Stomach smooth muscle (tissue), 2 donors: ENCODE data around the gene FOXL2.

Experiments
- H3K27ac ChIP-seq: one replicate; pipeline ENCODE4 v1.7.0; 2013; ENCODE audit warnings: mild to moderate bottlenecking, low read length, inconsistent platforms
- H3K27me3 ChIP-seq, 2 donors: one replicate each; pipeline ENCODE4 v1.7.0; 2013; ENCODE audit warnings: low read length in 2 of 2; ENCODE audit not compliant: insufficient read depth in 2 of 2, control insufficient read depth in 1 of 2
- H3K36me3 ChIP-seq, 2 donors: one replicate each; pipeline ENCODE4 v1.7.0; 2013; ENCODE audit warnings: low read length in 2 of 2; ENCODE audit not compliant: control insufficient read depth in 2 of 2, insufficient read depth in 2 of 2
- H3K4me1 ChIP-seq: one replicate; pipeline ENCODE4 v1.7.0; 2013; ENCODE audit warnings: low read length; ENCODE audit not compliant: control insufficient read depth, insufficient read depth
- H3K4me3 ChIP-seq, 2 donors: one replicate each; pipeline ENCODE4 v1.7.0; 2013; ENCODE audit warnings: low read length in 2 of 2
- H3K9ac ChIP-seq, 2 donors: one replicate each; pipeline ENCODE4 v1.7.0; 2013; ENCODE audit warnings: low read length in 2 of 2, mild to moderate bottlenecking in 1 of 2
- H3K9me3 ChIP-seq, 2 donors: one replicate each; pipeline ENCODE4 v1.7.0; 2013; ENCODE audit warnings: low read length in 2 of 2; ENCODE audit not compliant: control insufficient read depth in 2 of 2
- donor health status: healthy.
- donor health status: Pancreatic carcinoma.

Gene FOXL2

DNA sequence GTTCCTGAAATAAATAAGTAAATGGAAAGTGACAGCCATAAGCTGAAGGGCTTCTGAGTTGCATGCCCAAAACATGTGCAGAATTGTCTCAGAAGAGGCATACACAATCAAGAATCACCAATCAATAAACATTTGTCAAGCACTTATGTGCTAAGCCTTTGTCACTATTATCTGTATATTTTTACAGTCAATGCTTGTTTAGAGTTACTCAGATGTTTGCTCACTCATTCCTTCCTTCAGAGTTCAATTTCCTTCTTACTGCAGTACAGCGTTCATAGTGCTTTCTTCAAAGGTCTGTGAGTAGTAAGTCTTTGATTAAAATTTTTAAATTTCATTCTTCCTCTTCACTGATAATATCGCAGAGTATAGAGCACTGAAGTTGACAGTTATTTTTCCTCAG lies 17.3 kb upstream of the FOXL2 start:
- H3K27me3 ChIP-seq = peaks cover 19 to 29% of the 10 kb centered on the region in 2 donors
- no peak overlapping the region for H3K27ac ChIP-seq
- H3K4me1 ChIP-seq = peaks cover 3% of the 10 kb centered on the region
- H3K9me3 ChIP-seq = peaks cover 2 to 8% of the 10 kb centered on the region in 2 donors
- H3K36me3 ChIP-seq = no peaks in the 10 kb centered on the region
- H3K9ac ChIP-seq = no peak overlapping the region
- H3K4me3 ChIP-seq = no peak overlapping the region

DNA sequence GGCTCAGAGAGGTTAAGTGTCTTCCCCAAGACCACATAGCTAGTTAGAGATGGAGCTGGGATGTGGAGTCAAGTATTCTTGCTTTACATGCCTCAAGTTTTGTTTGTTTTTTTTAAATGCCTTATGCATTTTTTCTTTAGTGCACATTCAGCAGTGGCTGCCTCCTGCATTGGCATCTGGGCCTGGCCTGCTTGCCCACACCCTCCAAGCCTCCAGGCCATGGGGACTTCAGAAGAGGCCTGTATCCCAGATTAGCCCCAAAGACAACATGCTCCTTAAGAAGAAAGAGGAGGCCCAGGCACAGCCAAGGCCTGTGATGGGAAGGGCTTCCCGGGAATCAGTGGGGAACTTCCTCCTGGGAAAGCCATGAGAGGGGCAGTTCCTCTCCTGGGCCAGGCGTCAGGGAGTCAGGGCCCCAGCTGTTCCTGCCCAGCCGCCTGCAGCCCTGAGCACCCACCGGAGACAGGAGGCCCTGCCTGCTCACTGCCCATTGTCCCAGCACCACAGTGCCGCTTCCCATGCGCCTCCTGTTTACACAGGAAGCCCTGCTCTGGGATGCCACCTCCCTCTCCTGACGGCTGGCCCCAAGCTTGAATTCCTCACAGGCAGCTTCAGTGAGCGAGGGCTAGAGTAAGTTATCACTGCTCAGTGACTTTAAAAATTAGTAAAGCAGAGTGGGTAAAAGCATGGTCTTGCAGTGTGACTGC lies 16.1 kb upstream of the FOXL2 start:
- Histone ChIP-seq H3K27me3 (peaks cover 20 to 33% of the 10 kb centered on the region in 2 donors), H3K9me3 (peaks cover 2 to 8% of the 10 kb centered on the region in 2 donors), H3K36me3 (no peaks in the 10 kb centered on the region), H3K9ac (no peak overlapping the region), H3K4me3 (no peak overlapping the region), H3K27ac (no peak overlapping the region), H3K4me1 (peaks cover 3% of the 10 kb centered on the region)

DNA sequence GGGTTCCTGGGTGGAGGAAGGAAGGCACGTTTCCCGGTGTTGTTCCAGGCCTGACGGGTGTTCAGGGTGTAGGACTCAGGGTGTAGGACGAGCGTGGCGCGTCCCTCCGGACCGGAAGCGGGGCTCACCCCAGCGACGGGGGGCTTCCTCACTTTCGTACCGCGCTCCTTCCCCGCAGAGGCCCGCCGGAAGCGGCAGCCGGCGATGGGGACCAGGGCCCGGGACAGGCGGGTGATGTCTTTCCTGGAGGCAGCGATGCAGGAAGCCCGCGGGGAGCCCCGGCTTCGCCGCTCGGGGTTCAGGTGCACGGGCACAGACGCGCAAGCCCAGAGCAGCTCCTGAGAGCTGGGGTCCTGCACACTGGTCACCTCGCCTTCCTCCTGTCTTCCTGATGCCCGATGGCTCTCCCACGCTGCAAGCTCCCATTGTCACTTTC lies 13.5 kb upstream of the FOXL2 start:
- Histone ChIP-seq H3K4me1 (peaks cover 3% of the 10 kb centered on the region), H3K36me3 (no peaks in the 10 kb centered on the region), H3K9me3 (peaks cover 0 to 8% of the 10 kb centered on the region in 2 donors), H3K27me3 (peaks cover 26 to 39% of the 10 kb centered on the region in 2 donors), H3K4me3 (no peak overlapping the region), H3K9ac (no peak overlapping the region), H3K27ac (no peak overlapping the region)

DNA sequence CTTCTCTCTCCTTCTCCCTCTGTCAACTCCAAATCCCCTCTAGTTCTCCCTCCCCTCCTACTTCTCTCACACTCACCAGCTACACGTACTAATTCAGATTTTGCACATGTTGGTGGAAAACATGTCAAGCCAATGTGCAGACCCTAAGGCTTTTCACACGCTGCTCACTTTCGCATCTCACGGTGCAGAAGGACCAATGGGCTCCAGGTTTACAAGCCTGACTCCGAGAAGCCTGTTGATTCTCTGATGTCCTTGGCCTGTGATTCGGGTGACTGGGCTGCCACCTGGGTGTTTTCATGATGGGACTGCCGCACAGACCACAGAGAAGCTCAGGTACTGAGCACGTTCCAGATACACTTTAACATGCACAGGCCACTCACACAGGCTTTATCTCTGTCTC lies 3.8 kb upstream of the FOXL2 start:
- Histone ChIP-seq H3K4me1 (peaks cover 27% of the 10 kb centered on the region), H3K9ac (no peak overlapping the region), H3K4me3 (peak overlapping the region; percentile 53 to 65), H3K9me3 (no peaks in the 10 kb centered on the region), H3K27me3 (peaks cover 55 to 75% of the 10 kb centered on the region in 2 donors), H3K36me3 (no peaks in the 10 kb centered on the region), H3K27ac (no peak overlapping the region)

DNA sequence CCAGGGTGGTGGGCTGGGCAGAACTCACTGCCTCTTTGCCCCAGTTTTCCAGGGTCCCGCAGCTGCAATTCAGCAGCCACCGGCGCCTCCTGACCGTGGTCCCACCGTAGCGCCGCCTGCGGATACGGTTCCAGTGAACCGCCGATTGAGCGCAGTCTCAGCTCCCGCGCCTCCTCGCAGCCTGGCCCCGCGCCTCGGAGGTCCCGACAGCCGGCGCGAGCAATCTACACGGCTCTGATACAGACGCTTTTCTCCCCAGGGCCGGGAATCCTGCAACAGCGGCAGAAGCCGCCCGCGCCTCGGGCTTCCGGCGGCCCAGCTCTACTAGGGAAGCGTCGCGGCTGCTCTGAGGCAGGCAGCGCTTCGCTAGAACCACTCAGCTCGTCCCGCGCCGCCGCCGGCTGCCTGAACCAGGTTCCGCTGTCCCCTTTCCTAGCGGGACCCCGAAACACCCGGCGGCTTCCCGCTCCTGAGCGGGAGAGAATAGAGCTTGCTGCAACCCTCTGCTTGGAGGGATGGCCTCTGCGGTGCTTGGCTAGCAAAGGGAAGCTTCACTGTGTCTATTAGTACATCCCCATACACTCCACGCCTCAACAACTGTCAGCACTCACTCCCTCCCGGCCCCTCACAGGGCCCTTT lies 3.2 kb upstream of the FOXL2 start:
- no peak overlapping the region for H3K9ac ChIP-seq
- peaks cover 55 to 76% of the 10 kb centered on the region in 2 donors for H3K27me3 ChIP-seq
- H3K4me3 ChIP-seq = peak overlapping the region; percentile 53 to 65
- no peaks in the 10 kb centered on the region for H3K36me3 ChIP-seq
- H3K27ac ChIP-seq = no peak overlapping the region
- H3K4me1 ChIP-seq = peaks cover 33% of the 10 kb centered on the region
- no peaks in the 10 kb centered on the region for H3K9me3 ChIP-seq

DNA sequence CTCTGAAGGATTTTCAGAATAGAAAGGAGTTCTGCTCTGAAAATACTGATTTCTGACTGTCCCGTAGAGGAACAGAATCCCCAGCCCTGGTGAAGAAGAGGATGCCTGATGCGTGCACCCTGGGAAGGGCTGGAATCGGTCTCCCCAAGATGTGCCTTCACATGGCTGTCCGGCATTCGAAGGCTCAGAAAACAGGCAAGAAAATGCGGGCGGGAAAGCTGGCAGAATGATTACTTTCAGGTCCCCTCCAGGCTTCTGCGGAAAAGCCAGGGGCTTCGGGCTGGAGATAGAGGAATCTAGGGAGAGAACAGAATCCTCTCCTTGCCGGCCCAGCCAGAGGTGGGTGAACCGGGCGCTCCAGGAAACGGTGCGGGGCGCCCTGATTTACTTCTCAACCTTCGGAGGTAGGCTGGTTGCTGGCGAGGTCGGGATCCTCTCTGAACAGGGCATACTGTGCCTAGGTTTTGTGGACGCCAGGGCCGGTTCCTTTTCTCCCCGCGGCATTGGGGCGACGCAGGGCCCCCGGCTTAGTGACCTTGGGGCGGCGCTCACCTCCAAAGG lies 2.6 kb upstream of the FOXL2 start:
- Histone ChIP-seq H3K9ac (no peak overlapping the region), H3K4me1 (peaks cover 37% of the 10 kb centered on the region), H3K4me3 (peak overlapping the region; percentile 53 to 65), H3K27ac (no peak overlapping the region), H3K9me3 (no peaks in the 10 kb centered on the region), H3K36me3 (no peaks in the 10 kb centered on the region), H3K27me3 (peaks cover 59 to 77% of the 10 kb centered on the region in 2 donors)

DNA sequence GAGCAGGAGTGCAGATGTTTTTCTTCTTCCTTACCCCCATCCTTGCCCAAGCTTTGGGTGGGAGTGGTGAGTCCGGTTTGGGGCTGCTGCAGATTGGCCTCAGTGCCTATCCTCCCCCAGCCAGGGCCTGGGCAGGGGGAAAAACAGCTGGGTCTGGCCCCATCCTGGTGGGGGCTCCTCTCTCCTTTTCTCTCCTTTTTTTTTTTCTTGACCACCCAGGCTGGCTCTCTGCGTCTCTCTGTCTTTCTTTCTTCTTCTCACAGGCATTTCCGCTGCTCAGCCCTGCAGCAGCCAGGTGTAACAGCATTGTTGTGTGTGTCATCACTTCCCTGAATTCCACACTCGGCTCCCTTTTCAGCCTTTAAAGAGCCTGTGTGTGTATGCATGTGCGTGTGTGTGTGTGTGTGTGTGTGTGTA lies 2.1 kb upstream of the FOXL2 start:
- Histone ChIP-seq H3K4me1 (peaks cover 37% of the 10 kb centered on the region), H3K27me3 (peaks cover 64 to 83% of the 10 kb centered on the region in 2 donors), H3K4me3 (no peak overlapping the region)

DNA sequence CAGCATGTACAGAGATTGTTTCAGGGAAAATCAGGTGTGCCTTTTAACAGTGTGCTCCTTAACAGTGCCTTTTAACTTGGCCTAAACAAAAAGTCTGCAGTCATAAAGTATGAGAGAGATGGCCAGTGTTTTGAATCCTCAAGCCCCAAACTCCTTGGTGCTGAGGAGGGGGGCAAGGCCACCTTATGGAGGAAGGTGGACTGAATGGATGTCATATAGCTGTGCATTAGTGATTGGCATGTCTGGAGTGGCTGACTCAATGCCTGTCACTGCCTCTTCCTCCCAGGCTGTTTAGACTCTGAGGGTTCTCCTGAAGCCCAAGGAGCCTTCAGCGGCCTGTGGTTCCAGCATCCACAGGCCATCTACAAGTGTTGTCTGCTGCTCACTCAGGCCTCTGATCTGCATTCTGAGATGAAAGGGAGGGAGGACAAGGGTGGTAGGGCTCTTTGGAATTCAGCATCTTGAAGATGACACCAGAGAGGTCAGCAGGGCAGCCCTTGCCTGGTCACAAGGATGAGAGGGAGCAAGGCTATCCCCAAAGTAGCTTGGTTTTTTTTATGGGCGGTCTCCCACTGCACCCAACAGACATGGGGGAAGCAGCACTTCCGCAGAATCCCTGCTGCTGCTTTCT lies 1.5 kb upstream of the FOXL2 start:
- no peak overlapping the region for H3K27ac ChIP-seq
- no peak overlapping the region for H3K4me3 ChIP-seq
- no peak overlapping the region for H3K9ac ChIP-seq
- peaks cover 37% of the 10 kb centered on the region for H3K4me1 ChIP-seq
- no peaks in the 10 kb centered on the region for H3K36me3 ChIP-seq
- H3K27me3 ChIP-seq = peaks cover 69 to 88% of the 10 kb centered on the region in 2 donors
- H3K9me3 ChIP-seq = no peaks in the 10 kb centered on the region

More for the DNA sequence above, 2.1 kb upstream of the FOXL2 start:
- H3K27ac ChIP-seq = no peak overlapping the region
- no peaks in the 10 kb centered on the region for H3K9me3 ChIP-seq
- H3K36me3 ChIP-seq = no peaks in the 10 kb centered on the region
- no peak overlapping the region for H3K9ac ChIP-seq

DNA sequence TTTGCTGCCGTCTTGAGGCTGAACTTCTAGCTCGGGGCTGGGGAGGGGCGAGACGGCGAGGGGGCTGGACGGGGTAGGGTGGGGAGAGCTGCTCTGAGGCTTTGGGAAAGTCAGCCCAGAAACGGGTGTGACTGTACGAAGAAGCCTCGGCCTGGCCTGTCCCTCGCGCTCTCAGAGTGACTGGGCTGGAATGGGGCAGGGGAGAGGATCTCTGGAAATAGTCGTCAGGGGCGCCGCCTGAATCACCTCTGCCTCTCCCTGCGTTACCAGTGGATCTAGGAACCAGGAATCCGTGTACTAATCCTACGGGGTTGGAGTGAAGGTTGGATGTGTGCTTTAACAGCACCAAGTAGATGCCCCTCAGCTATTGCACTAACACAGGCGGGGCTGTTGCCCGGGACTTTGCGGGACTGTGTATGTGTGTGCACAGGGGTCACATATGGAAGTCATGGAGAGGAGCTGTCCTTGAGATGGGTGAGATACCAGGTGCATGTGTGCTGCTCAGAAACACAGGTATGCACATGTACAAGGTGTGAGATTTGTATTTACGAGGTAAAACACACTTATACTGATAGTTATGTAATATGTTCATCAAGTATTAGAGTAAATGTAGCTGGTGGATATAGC lies 671 bp upstream of the FOXL2 start:
- Histone ChIP-seq H3K9me3 (no peaks in the 10 kb centered on the region), H3K4me3 (peak overlapping the region in 1 of 2 donors; percentile 66), H3K27ac (no peak overlapping the region), H3K27me3 (peaks cover 78 to 97% of the 10 kb centered on the region in 2 donors), H3K9ac (no peak overlapping the region), H3K36me3 (no peaks in the 10 kb centered on the region), H3K4me1 (peaks cover 37% of the 10 kb centered on the region)
